Left ventricle myocardium inferior (tissue), 1 donor: ENCODE measurements around the gene PRRG3. TPM values are rescaled to one million over a fixed set of nuclear protein-coding genes. Genes with fewer than 3 reads are reported as not detected.

Experiments
- DNase-seq: peaks from one replicate; pipeline ENCODE4 v3.0.0-alpha.2; 2020
- H3K27ac ChIP-seq: fragments of 200-600 bp; replicated peaks from 2 replicates; pipeline ENCODE4 v1.8.0; 2021
- H3K27me3 ChIP-seq: fragments of 200-600 bp; 2 replicates; pipeline ENCODE4 v1.8.0; 2021; ENCODE audit warnings: low read depth
- H3K36me3 ChIP-seq: fragments of 200-600 bp; 2 replicates; pipeline ENCODE4 v1.8.0; 2021
- H3K4me1 ChIP-seq: fragments of 200-600 bp; 2 replicates; pipeline ENCODE4 v1.8.0; 2021
- H3K4me3 ChIP-seq: fragments of 200-600 bp; 2 replicates; pipeline ENCODE4 v1.8.0; 2021; ENCODE audit warnings: mild to moderate bottlenecking, moderate library complexity
- H3K9me3 ChIP-seq: fragments of 200-600 bp; replicated peaks from 2 replicates; pipeline ENCODE4 v1.8.0; 2021
- CTCF ChIP-seq: fragments of 200-600 bp; IDR thresholded peaks from 2 replicates; pipeline ENCODE4 v1.8.0; 2021; ENCODE audit warnings: antibody characterized with exemption, mild to moderate bottlenecking, borderline replicate concordance
- intact Hi-C: fragments of 100-400 bp; cut with micrococcal nuclease; formaldehyde crosslinking; loops from one replicate; pipeline ENCODE4 v1.11.0; 2022
- total RNA-seq: library from RNA; stranded (reverse); fragmentation: NEBNext Ultra II Directional; extraction: Animal tissue kit (Norgen Biotek cat#: 25700); gene quantifications from one replicate; pipeline ENCODE4 v1.2.1, GENCODE V29; 2021
- donor health status: DM: no; HTN: yes; CAD: no; lungs with severe emphysema.

Gene PRRG3
- total RNA-seq, 1 donor from 2014 or later: 2.7 TPM

- intact Hi-C loops: no loop called here
- Histone ChIP-seq H3K4me1 (peaks cover under 1% of the 10 kb centered on the region), H3K9me3 (no peaks in the 10 kb centered on the region), H3K27me3 (peaks cover 9% of the 10 kb centered on the region), H3K27ac (no peak overlapping the region), H3K4me3 (no peak overlapping the region), H3K36me3 (no peaks in the 10 kb centered on the region)
- no peak for DNase-seq
- no peak for TF ChIP-seq CTCF
These were observed 2.3 kb downstream of the PRRG3 start for GRCh38 chrX:151697522-151697921.

DNA sequence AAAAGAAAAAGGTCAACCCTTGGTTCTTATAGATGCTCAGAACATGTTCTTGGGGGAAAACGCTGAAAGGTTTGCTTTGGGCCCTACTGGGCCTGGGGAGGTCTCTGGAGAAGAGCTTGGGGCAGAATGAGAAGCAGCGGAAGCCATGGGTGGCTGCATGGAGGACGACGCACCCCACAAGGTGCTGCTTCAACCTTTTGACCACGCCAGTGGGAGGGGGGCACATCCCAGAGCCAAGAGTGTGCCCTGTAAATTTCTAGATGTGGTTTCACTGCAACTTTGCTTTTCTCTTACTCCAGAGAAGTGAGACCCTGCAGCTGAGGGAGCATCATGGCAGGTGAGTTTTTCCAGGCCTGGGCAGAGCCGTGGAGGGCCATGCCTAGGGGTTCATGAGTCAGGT lies 3.2 kb downstream of the PRRG3 start:
- H3K27me3 ChIP-seq: peaks cover 9% of the 10 kb centered on the region
- H3K9me3 ChIP-seq: no peaks in the 10 kb centered on the region
- H3K27ac ChIP-seq: no peak overlapping the region
- no peaks in the 10 kb centered on the region for H3K36me3 ChIP-seq
- no peak for TF ChIP-seq CTCF
- DNase-seq: no peak
- intact Hi-C loops: no loop called here
- H3K4me3 ChIP-seq: no peak overlapping the region
- H3K4me1 ChIP-seq: peaks cover 7% of the 10 kb centered on the region

GRCh38 chrX:151699746-151700145 lies 4.5 kb downstream of the PRRG3 start:
- no peaks in the 10 kb centered on the region for H3K9me3 ChIP-seq
- H3K36me3 ChIP-seq: no peaks in the 10 kb centered on the region
- DNase-seq: no peak

GRCh38 chrX:151700581-151700980 lies 5.3 kb downstream of the PRRG3 start:
- Histone ChIP-seq H3K27me3 (peaks cover 4% of the 10 kb centered on the region), H3K4me1 (peaks cover 14% of the 10 kb centered on the region), H3K36me3 (no peaks in the 10 kb centered on the region), H3K27ac (no peak overlapping the region), H3K9me3 (no peaks in the 10 kb centered on the region), H3K4me3 (no peak overlapping the region)
- no peak for TF ChIP-seq CTCF
- intact Hi-C loops: no loop called here
- no peak for DNase-seq

More at GRCh38 chrX:151699746-151700145, 4.5 kb downstream of the PRRG3 start:
- Histone ChIP-seq H3K4me1 (peaks cover 14% of the 10 kb centered on the region), H3K27me3 (peaks cover 9% of the 10 kb centered on the region), H3K27ac (no peak overlapping the region), H3K4me3 (no peak overlapping the region)
- TF ChIP-seq CTCF: no peak
- intact Hi-C loops: no loop called here

GRCh38 chrX:151701071-151701470 lies 5.8 kb downstream of the PRRG3 start:
- H3K36me3 ChIP-seq: no peaks in the 10 kb centered on the region
- no peak overlapping the region for H3K27ac ChIP-seq
- peaks cover under 1% of the 10 kb centered on the region for H3K27me3 ChIP-seq
- no peaks in the 10 kb centered on the region for H3K9me3 ChIP-seq
- no peak overlapping the region for H3K4me3 ChIP-seq
- DNase-seq: no peak
- peaks cover 14% of the 10 kb centered on the region for H3K4me1 ChIP-seq
- intact Hi-C loops: no loop called here
- TF ChIP-seq CTCF: no peak

DNA sequence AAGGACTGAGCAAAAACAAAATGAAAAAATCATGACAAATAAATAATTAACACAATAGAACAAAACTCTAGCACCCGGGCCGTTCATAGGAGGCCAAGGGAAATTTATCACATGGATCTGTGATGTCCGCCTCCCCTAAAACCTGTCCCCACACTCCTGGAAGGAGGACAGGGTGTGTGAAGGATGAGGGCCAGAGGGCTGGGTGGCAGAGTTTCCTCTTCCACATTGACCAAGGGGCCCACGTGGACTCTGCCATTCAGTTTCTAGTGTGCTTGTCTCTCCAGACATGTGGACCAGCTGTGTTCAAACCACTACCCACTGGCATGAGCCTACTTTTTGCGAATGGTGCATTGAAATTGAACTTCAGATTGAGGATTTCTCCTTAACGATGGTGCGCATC lies 6.3 kb downstream of the PRRG3 start:
- no peak overlapping the region for H3K27ac ChIP-seq
- no peak overlapping the region for H3K4me3 ChIP-seq
- peaks cover 14% of the 10 kb centered on the region for H3K4me1 ChIP-seq
- intact Hi-C loops: no loop called here
- TF ChIP-seq CTCF: no peak
- H3K27me3 ChIP-seq: no peaks in the 10 kb centered on the region
- no peaks in the 10 kb centered on the region for H3K36me3 ChIP-seq
- DNase-seq: no peak
- H3K9me3 ChIP-seq: no peaks in the 10 kb centered on the region
